ENCODE measurements around the gene IRF5.

IRF5 gene

GRCh38 chr7:128917122-128917521 lies 20.6 kb upstream of the IRF5 start:
- H3K4me3 ChIP-seq (ENCODE audit: low read length): no peak overlapping the region
- DNase-seq (ENCODE audit: low read depth): no peak
- no peak for TF ChIP-seq CTCF (IDR thresholded peaks at IDR 0.05; ENCODE audit: insufficient read depth, low read depth, low read length, missing control alignments)

- H3K4me3 ChIP-seq (ENCODE audit: low read length): no peak overlapping the region
- no peak for TF ChIP-seq CTCF (IDR thresholded peaks at IDR 0.05; ENCODE audit: insufficient read depth, low read depth, low read length, missing control alignments)
- no peak for DNase-seq (ENCODE audit: low read depth)
These were observed 19.6 kb upstream of the IRF5 start for GRCh38 chr7:128918016-128918665.

GRCh38 chr7:128919241-128919640 lies 18.5 kb upstream of the IRF5 start:
- no peak for TF ChIP-seq CTCF (IDR thresholded peaks at IDR 0.05; ENCODE audit: insufficient read depth, low read depth, low read length, missing control alignments)
- no peak overlapping the region for H3K4me3 ChIP-seq (ENCODE audit: low read length)
- DNase-seq (ENCODE audit: low read depth): no peak

- DNase-seq (ENCODE audit: low read depth): no peak
- TF ChIP-seq CTCF (IDR thresholded peaks at IDR 0.05; ENCODE audit: insufficient read depth, low read depth, low read length, missing control alignments): no peak
- H3K4me3 ChIP-seq (ENCODE audit: low read length): no peak overlapping the region
These were observed 17.6 kb upstream of the IRF5 start for GRCh38 chr7:128919881-128920799.

- DNase-seq (ENCODE audit: low read depth): no peak
- no peak for TF ChIP-seq CTCF (IDR thresholded peaks at IDR 0.05; ENCODE audit: insufficient read depth, low read depth, low read length, missing control alignments)
- H3K4me3 ChIP-seq (ENCODE audit: low read length): no peak overlapping the region
These were observed 16.7 kb upstream of the IRF5 start for GRCh38 chr7:128920913-128921582.

GRCh38 chr7:128921866-128922440 lies 15.8 kb upstream of the IRF5 start:
- no peak overlapping the region for H3K4me3 ChIP-seq (ENCODE audit: low read length)
- no peak for DNase-seq (ENCODE audit: low read depth)
- no peak for TF ChIP-seq CTCF (IDR thresholded peaks at IDR 0.05; ENCODE audit: insufficient read depth, low read depth, low read length, missing control alignments)

All from epithelial cell of esophagus (primary cell).